ENCODE measurements around the gene HADHB. TPM values are rescaled to one million over a fixed set of nuclear protein-coding genes. Genes with fewer than 3 reads are reported as not detected.
"Not testable (repeated sequence)": the region's sequence is repeated elsewhere in the genome, so short reads cannot be mapped to it uniquely, and the experiment has no call there.

The HADHB gene
- total RNA-seq, 1 donor from 2014 or later: 93.7 TPM

GRCh38 chr2:26292646-26293045 lies 47.9 kb downstream of the HADHB start:
- DNase-seq (ENCODE audit: low read depth, low spot score): no peak

GRCh38 chr2:26295511-26295910 lies 50.8 kb downstream of the HADHB start:
- no peak for DNase-seq (ENCODE audit: low read depth, low spot score)

GRCh38 chr2:26297061-26297460 lies 52.3 kb downstream of the HADHB start:
- no peak for DNase-seq (ENCODE audit: low read depth, low spot score)

- no peak for DNase-seq (ENCODE audit: low read depth, low spot score)
Observed at GRCh38 chr2:26298286-26298637, 53.5 kb downstream of the HADHB start.

GRCh38 chr2:26298638-26299393 lies 54.1 kb downstream of the HADHB start:
- DNase-seq (ENCODE audit: low read depth, low spot score): no peak

GRCh38 chr2:26299471-26300101 lies 54.8 kb downstream of the HADHB start:
- DNase-seq (ENCODE audit: low read depth, low spot score): no peak

GRCh38 chr2:26300234-26300925 lies 55.6 kb downstream of the HADHB start:
- DNase-seq (ENCODE audit: low read depth, low spot score): no peak

GRCh38 chr2:26302846-26303245 lies 58.1 kb downstream of the HADHB start:
- DNase-seq (ENCODE audit: low read depth, low spot score): no peak

- DNase-seq (ENCODE audit: low read depth, low spot score): not testable (repeated sequence)
Observed at GRCh38 chr2:26305094-26305493, 60.4 kb downstream of the HADHB start.

- DNase-seq (ENCODE audit: low read depth, low spot score): no peak
Observed at GRCh38 chr2:26305540-26305939, 60.8 kb downstream of the HADHB start.

- DNase-seq (ENCODE audit: low read depth, low spot score): no peak
Observed at GRCh38 chr2:26309921-26310320, 65.2 kb downstream of the HADHB start.

- no peak for DNase-seq (ENCODE audit: low read depth, low spot score)
Observed at GRCh38 chr2:26312471-26312870, 67.7 kb downstream of the HADHB start.

GRCh38 chr2:26313446-26313845 lies 68.7 kb downstream of the HADHB start:
- no peak for DNase-seq (ENCODE audit: low read depth, low spot score)

- no peak for DNase-seq (ENCODE audit: low read depth, low spot score)
Observed at GRCh38 chr2:26314243-26314642, 69.5 kb downstream of the HADHB start.

GRCh38 chr2:26316041-26316440 lies 71.3 kb downstream of the HADHB start:
- DNase-seq (ENCODE audit: low read depth, low spot score): no peak

GRCh38 chr2:26316845-26317244 lies 72.1 kb downstream of the HADHB start:
- DNase-seq (ENCODE audit: low read depth, low spot score): no peak

- no peak for DNase-seq (ENCODE audit: low read depth, low spot score)
Observed at GRCh38 chr2:26317377-26318105, 72.8 kb downstream of the HADHB start.

GRCh38 chr2:26318950-26319349 lies 74.2 kb downstream of the HADHB start:
- no peak for DNase-seq (ENCODE audit: low read depth, low spot score)

GRCh38 chr2:26324479-26324878 lies 79.7 kb downstream of the HADHB start:
- not testable (repeated sequence) for DNase-seq (ENCODE audit: low read depth, low spot score)

GRCh38 chr2:26324903-26325302 lies 80.2 kb downstream of the HADHB start:
- no peak for DNase-seq (ENCODE audit: low read depth, low spot score)

- no peak for DNase-seq (ENCODE audit: low read depth, low spot score)
Observed at GRCh38 chr2:26325851-26326250, 81.1 kb downstream of the HADHB start.

GRCh38 chr2:26326514-26326913 lies 81.8 kb downstream of the HADHB start:
- no peak for DNase-seq (ENCODE audit: low read depth, low spot score)

All from pulmonary artery endothelial cell (primary cell).